HepG2 (cell line): ENCODE measurements around the gene TNFSF12.

Source experiments
- CTCF ChIP-seq: sonication (generic); formaldehyde crosslinking; IDR thresholded peaks from 2 replicates; pipeline ENCODE4 v1.5.0; 2020; ENCODE audit warnings: mild to moderate bottlenecking, missing genetic modification reagents, moderate library complexity
- ELF1 ChIP-seq: sonication (generic); formaldehyde crosslinking; IDR thresholded peaks from 2 replicates; pipeline ENCODE4 v1.4.0; 2020; ENCODE audit warnings: missing genetic modification reagents
- EZH2 ChIP-seq: conservative IDR thresholded peaks from 2 replicates; pipeline ENCODE4 v1.6.1; 2012; ENCODE audit warnings: mild to moderate bottlenecking, low read depth, low read length, moderate library complexity
- HDAC1 ChIP-seq: sonication (generic); formaldehyde crosslinking; IDR thresholded peaks from 2 replicates; pipeline ENCODE4 v1.5.1; 2020; ENCODE audit warnings: mild to moderate bottlenecking, missing genetic modification reagents
- KLF9 ChIP-seq: IDR thresholded peaks from 2 replicates; pipeline ENCODE4 v1.6.1; 2016; ENCODE audit warnings: low read depth
- MYPOP ChIP-seq: sonication (generic); formaldehyde crosslinking; IDR thresholded peaks from 2 replicates; pipeline ENCODE4 v1.8.1; 2023; ENCODE audit warnings: mild to moderate bottlenecking, moderate library complexity, missing genetic modification reagents
- NFYB ChIP-seq: sonication (generic); formaldehyde crosslinking; IDR thresholded peaks from 2 replicates; pipeline ENCODE4 v1.4.0; 2020; ENCODE audit warnings: missing genetic modification reagents
- PHF8 ChIP-seq: sonication (generic); formaldehyde crosslinking; IDR thresholded peaks from 2 replicates; pipeline ENCODE4 v1.5.0; 2020; ENCODE audit warnings: missing genetic modification reagents
- ZBTB49 ChIP-seq: sonication (generic); formaldehyde crosslinking; IDR thresholded peaks from 2 replicates; pipeline ENCODE4 v1.4.0; 2020; ENCODE audit warnings: missing genetic modification reagents, borderline replicate concordance
- ZNF205 ChIP-seq: IDR thresholded peaks from 2 replicates; pipeline ENCODE4 v1.6.1; 2018; ENCODE audit warnings: missing biosample characterization, missing genetic modification reagents
- ZNF33A ChIP-seq: sonication (generic); formaldehyde crosslinking; IDR thresholded peaks from 2 replicates; pipeline ENCODE4 v1.5.1; 2020; ENCODE audit warnings: missing genetic modification reagents, mild to moderate bottlenecking, moderate library complexity, borderline replicate concordance
- ZNF616 ChIP-seq: sonication (generic); formaldehyde crosslinking; IDR thresholded peaks from 2 replicates; pipeline ENCODE4 v1.5.0; 2020; ENCODE audit warnings: low read depth, mild to moderate bottlenecking, missing genetic modification reagents
- ZNF781 ChIP-seq: sonication (generic); formaldehyde crosslinking; IDR thresholded peaks from 2 replicates; pipeline ENCODE4 v1.5.1; 2020; ENCODE audit warnings: borderline replicate concordance, mild to moderate bottlenecking, missing genetic modification reagents; ENCODE audit errors: not compliant biosample characterization

GRCh38 chr17:7576432-7576937, 27.6 kb downstream of the TNFSF12 start:
- TF ChIP-seq ZBTB49 (CRISPR knock-in tag) (no peak), ZNF616 (no peak), CTCF (CRISPR knock-in tag) (no peak), ELF1 (CRISPR knock-in tag) (no peak), ZNF33A (CRISPR knock-in tag) (no peak), NFYB (CRISPR knock-in tag) (no peak), MYPOP (no peak), PHF8 (no peak), HDAC1 (CRISPR knock-in tag) (no peak), EZH2 (no peak), ZNF205 (CRISPR knock-in tag) (no peak), ZNF781 (CRISPR knock-in tag) (no peak), KLF9 (CRISPR knock-in tag) (no peak)
